WTC11 (cell line): ENCODE results near the gene MOB2. TPM values are rescaled to one million over a fixed set of nuclear protein-coding genes. Genes with fewer than 3 reads are reported as not detected.

Experiments
- ATAC-seq: fragments of 200-7000 bp; cut with Tn5 transposase; 2 replicates; pipeline ENCODE4 v1.10.0; 2021; ENCODE audit warnings: mild to moderate bottlenecking, moderate library complexity
- CTCF ChIA-PET: fragments of 300-600 bp; sonication (Branson Sonifier 250); formaldehyde crosslinking; loops from one replicate; lab custom pipeline; 2021; ENCODE audit warnings: antibody characterized with exemption; lab: Charles Lee
- POLR2A ChIA-PET: fragments of 350-600 bp; sonication (Branson Sonifier 250); formaldehyde crosslinking; loops from one replicate; lab custom pipeline; 2021; ENCODE audit warnings: antibody characterized with exemption; lab: Charles Lee
- DNase-seq: peaks from one replicate; pipeline ENCODE4 v3.0.0; 2021; ENCODE audit warnings: low spot score
- H3K27ac Mint-ChIP-seq: 2 replicates; pipeline ENCODE4 v1.8.0; 2021; ENCODE audit warnings: mixed read lengths
- H3K27me3 Mint-ChIP-seq: 2 replicates; pipeline ENCODE4 v1.8.0; 2021; ENCODE audit warnings: low read depth, mild to moderate bottlenecking, moderate library complexity, mixed read lengths
- H3K36me3 Mint-ChIP-seq: 2 replicates; pipeline ENCODE4 v1.8.0; 2021; ENCODE audit warnings: mixed read lengths
- H3K4me1 Mint-ChIP-seq: 2 replicates; pipeline ENCODE4 v1.8.0; 2022; ENCODE audit warnings: mixed read lengths
- H3K4me3 Mint-ChIP-seq: 2 replicates; pipeline ENCODE4 v1.8.0; 2021; ENCODE audit warnings: mild to moderate bottlenecking, moderate library complexity, mixed read lengths
- H3K9me3 Mint-ChIP-seq: 2 replicates; pipeline ENCODE4 v1.8.0; 2021; ENCODE audit warnings: mixed read lengths
- AFF4 ChIP-seq: sonication (generic); formaldehyde crosslinking; IDR thresholded peaks from 2 replicates; pipeline ENCODE4 v1.8.1; 2023; ENCODE audit warnings: mild to moderate bottlenecking, missing genetic modification reagents, borderline replicate concordance
- ATF1 ChIP-seq: sonication (generic); formaldehyde crosslinking; IDR thresholded peaks from 2 replicates; pipeline ENCODE4 v1.8.1; 2023; ENCODE audit warnings: mild to moderate bottlenecking, moderate library complexity, missing genetic modification reagents
- E2F4 ChIP-seq: sonication (generic); formaldehyde crosslinking; IDR thresholded peaks from 2 replicates; pipeline ENCODE4 v1.8.1; 2022; ENCODE audit warnings: low read depth, mild to moderate bottlenecking, moderate library complexity, missing genetic modification reagents, borderline replicate concordance
- E2F5 ChIP-seq: sonication (generic); formaldehyde crosslinking; IDR thresholded peaks from 2 replicates; pipeline ENCODE4 v1.8.1; 2022; ENCODE audit warnings: mild to moderate bottlenecking, moderate library complexity, missing genetic modification reagents
- ELF4 ChIP-seq: sonication (generic); formaldehyde crosslinking; IDR thresholded peaks from 2 replicates; pipeline ENCODE4 v1.8.1; 2022; ENCODE audit warnings: low read depth, mild to moderate bottlenecking, moderate library complexity, missing genetic modification reagents
- EMX1 ChIP-seq: fragments of 250-450 bp; sonication (Bioruptor Pico); IDR thresholded peaks from 2 replicates; pipeline ENCODE4 v1.8.0; 2021; ENCODE audit warnings: mild to moderate bottlenecking
- FOXK1 ChIP-seq: sonication (generic); formaldehyde crosslinking; IDR thresholded peaks from 2 replicates; pipeline ENCODE4 v1.8.0; 2022; ENCODE audit warnings: mild to moderate bottlenecking, moderate library complexity, missing genetic modification reagents
- FOXP1 ChIP-seq: sonication (generic); formaldehyde crosslinking; IDR thresholded peaks from 2 replicates; pipeline ENCODE4 v1.8.0; 2022; ENCODE audit warnings: missing genetic modification reagents, mild to moderate bottlenecking, moderate library complexity, borderline replicate concordance
- HMGA2 ChIP-seq: fragments of 250-450 bp; sonication (Bioruptor Pico); IDR thresholded peaks from 2 replicates; pipeline ENCODE4 v1.4.0; 2021; ENCODE audit warnings: mild to moderate bottlenecking, moderate library complexity
- HMGXB4 ChIP-seq: sonication (generic); formaldehyde crosslinking; IDR thresholded peaks from 2 replicates; pipeline ENCODE4 v1.8.1; 2023; ENCODE audit warnings: mild to moderate bottlenecking, moderate library complexity, missing genetic modification reagents
- IRF2 ChIP-seq: sonication (generic); formaldehyde crosslinking; IDR thresholded peaks from 2 replicates; pipeline ENCODE4 v1.8.0; 2022; ENCODE audit warnings: low read depth, missing genetic modification reagents, borderline replicate concordance
- JUN ChIP-seq: sonication (generic); formaldehyde crosslinking; IDR thresholded peaks from 2 replicates; pipeline ENCODE4 v1.8.0; 2023; ENCODE audit warnings: mild to moderate bottlenecking, missing genetic modification reagents
- MYBL2 ChIP-seq: sonication (generic); formaldehyde crosslinking; IDR thresholded peaks from 2 replicates; pipeline ENCODE4 v1.8.1; 2023; ENCODE audit warnings: mild to moderate bottlenecking, moderate library complexity, missing genetic modification reagents
- RELA ChIP-seq: sonication (generic); formaldehyde crosslinking; IDR thresholded peaks from 2 replicates; pipeline ENCODE4 v1.8.1; 2022; ENCODE audit warnings: missing genetic modification reagents, mild to moderate bottlenecking, borderline replicate concordance
- STAT6 ChIP-seq: sonication (generic); formaldehyde crosslinking; conservative IDR thresholded peaks from 2 replicates; pipeline ENCODE4 v1.8.1; 2023; ENCODE audit warnings: mild to moderate bottlenecking, low read depth, missing genetic modification reagents, moderate library complexity
- TP53 ChIP-seq: sonication (generic); formaldehyde crosslinking; IDR thresholded peaks from 2 replicates; pipeline ENCODE4 v1.8.1; 2023; ENCODE audit warnings: mild to moderate bottlenecking, missing genetic modification reagents
- ZNF423 ChIP-seq: fragments of 250-450 bp; sonication (Bioruptor Pico); IDR thresholded peaks from 2 replicates; pipeline ENCODE4 v2.1.2; 2022; ENCODE audit warnings: mild to moderate bottlenecking, moderate library complexity
- ZNF425 ChIP-seq: fragments of 250-450 bp; sonication (Bioruptor Pico); conservative IDR thresholded peaks from 2 replicates; pipeline ENCODE4 v1.9.0; 2021; ENCODE audit warnings: mild to moderate bottlenecking
- ZNF512 ChIP-seq: sonication (generic); formaldehyde crosslinking; IDR thresholded peaks from 2 replicates; pipeline ENCODE4 v1.8.1; 2022; ENCODE audit warnings: missing genetic modification reagents, borderline replicate concordance
- total RNA-seq: library from RNA; stranded (reverse); gene quantifications from 3 replicates; pipeline ENCODE4 v1.2.3, GENCODE V29; 2021

Gene MOB2
- total RNA-seq, 1 experiment from 2014 or later = 21.7 TPM

GRCh38 chr11:1479678-1480118 is 6.9 kb downstream of the MOB2 start:
- CTCF ChIA-PET = interaction anchor here (0.6 to 2.6 kb wide), 3 partner anchors 26 to 143 kb away, joined by 5 to 7 read pairs (median 6); no protein-coding TSS in a partner anchor
- ATAC-seq (no peak), DNase-seq (no peak)
- H3K4me1 Mint-ChIP-seq = no peaks in the 10 kb centered on the region
- no peak overlapping the region for H3K4me3 Mint-ChIP-seq
- H3K36me3 Mint-ChIP-seq = no peaks in the 10 kb centered on the region; the same call in 1 of the 2 replicates
- POLR2A ChIA-PET = no interaction called here
- H3K27ac Mint-ChIP-seq = no peak overlapping the region
- H3K9me3 Mint-ChIP-seq = no peaks in the 10 kb centered on the region
- no peaks in the 10 kb centered on the region for H3K27me3 Mint-ChIP-seq
- TF ChIP-seq ELF4 (CRISPR knock-in tag) (no peak), ZNF512 (CRISPR knock-in tag) (no peak), STAT6 (CRISPR knock-in tag) (no peak), E2F5 (CRISPR knock-in tag) (no peak), ATF1 (CRISPR knock-in tag) (no peak), HMGXB4 (CRISPR knock-in tag) (no peak), FOXK1 (CRISPR knock-in tag) (no peak), IRF2 (CRISPR knock-in tag) (no peak), RELA (CRISPR knock-in tag) (no peak)

- no peaks in the 10 kb centered on the region; the same call in 1 of the 2 replicates for H3K27me3 Mint-ChIP-seq
- ATAC-seq (no peak), DNase-seq (no peak)
- no peak overlapping the region for H3K4me3 Mint-ChIP-seq
- 0 out of 2 replicates have a peak overlapping the region, but pooled peaks have one; percentile 54 for H3K27ac Mint-ChIP-seq
- ChIA-PET CTCF (interaction anchor here (0.6 to 1.5 kb wide), 2 partner anchors 26 to 144 kb away, joined by 5 to 6 read pairs; no protein-coding TSS in a partner anchor), POLR2A (no interaction called here)
- H3K4me1 Mint-ChIP-seq = no peaks in the 10 kb centered on the region
- no peaks in the 10 kb centered on the region; the same call in 1 of the 2 replicates for H3K36me3 Mint-ChIP-seq
- no peaks in the 10 kb centered on the region for H3K9me3 Mint-ChIP-seq
- TF ChIP-seq HMGA2 (CRISPR knock-in tag) = no peak
- no peak for TF ChIP-seq ZNF423 (CRISPR knock-in tag)
- TF ChIP-seq ZNF425 (CRISPR knock-in tag) = no peak
- TF ChIP-seq JUN (CRISPR knock-in tag) = no peak
- no peak for TF ChIP-seq EMX1 (CRISPR knock-in tag)
- TF ChIP-seq TP53 (CRISPR knock-in tag) = no peak
- no peak for TF ChIP-seq MYBL2
- no peak for TF ChIP-seq FOXP1 (CRISPR knock-in tag)
- TF ChIP-seq E2F4 (CRISPR knock-in tag) = no peak
- no peak for TF ChIP-seq RELA (CRISPR knock-in tag)
- TF ChIP-seq AFF4 = no peak
Measured at GRCh38 chr11:1479006-1479677, 7.4 kb downstream of the MOB2 start.
